Stromal cell of bone marrow (primary cell): ENCODE data around the gene SSH2.
"Not testable (repeated sequence)": the region's sequence is repeated elsewhere in the genome, so short reads cannot be mapped to it uniquely, and the experiment has no call there.

ENCODE experiments used
- DNase-seq: peaks from one replicate; pipeline ENCODE4 v3.0.0-alpha.2; 2012; ENCODE audit warnings: low read depth

SSH2 gene

GRCh38 chr17:29930409-29931010, 482 bp upstream of the SSH2 start:
- no peak for DNase-seq

- DNase-seq: no peak
These were observed 959 bp downstream of the SSH2 start for GRCh38 chr17:29929006-29929532.

- DNase-seq: no peak
These were observed 2.5 kb downstream of the SSH2 start for GRCh38 chr17:29927546-29927945.

- no peak for DNase-seq
These were observed 5.2 kb downstream of the SSH2 start for GRCh38 chr17:29924786-29925185.

GRCh38 chr17:29918922-29919856, 10.8 kb downstream of the SSH2 start:
- DNase-seq: no peak

- DNase-seq: no peak
These were observed 12.0 kb downstream of the SSH2 start for GRCh38 chr17:29918016-29918415.

GRCh38 chr17:29914819-29915537, 15.1 kb downstream of the SSH2 start:
- no peak for DNase-seq

- DNase-seq: no peak
These were observed 18.3 kb downstream of the SSH2 start for GRCh38 chr17:29911641-29912177.

- DNase-seq: no peak
These were observed 20.6 kb downstream of the SSH2 start for GRCh38 chr17:29909236-29910003.

GRCh38 chr17:29906969-29907368, 23.1 kb downstream of the SSH2 start:
- no peak for DNase-seq

- no peak for DNase-seq
These were observed 24.2 kb downstream of the SSH2 start for GRCh38 chr17:29905879-29906167.

GRCh38 chr17:29905086-29905878, 24.7 kb downstream of the SSH2 start:
- DNase-seq: no peak

- DNase-seq: no peak
These were observed 26.6 kb downstream of the SSH2 start for GRCh38 chr17:29903471-29903870.

- not testable (repeated sequence) for DNase-seq
These were observed 32.9 kb downstream of the SSH2 start for GRCh38 chr17:29897136-29897535.

- DNase-seq: no peak
These were observed 37.8 kb downstream of the SSH2 start for GRCh38 chr17:29892201-29892600.

- DNase-seq: no peak
These were observed 38.9 kb downstream of the SSH2 start for GRCh38 chr17:29891131-29891530.

- no peak for DNase-seq
These were observed 44.9 kb downstream of the SSH2 start for GRCh38 chr17:29885031-29885640.

GRCh38 chr17:29883497-29883896, 46.5 kb downstream of the SSH2 start:
- DNase-seq: no peak

- DNase-seq: no peak
These were observed 48.8 kb downstream of the SSH2 start for GRCh38 chr17:29881256-29881655.

GRCh38 chr17:29880031-29880430, 50.0 kb downstream of the SSH2 start:
- no peak for DNase-seq
